A204.1 (cell line): ENCODE data around the gene SRMS.

Experiments used
- FAIRE-seq: peaks from 2 replicates; lab custom pipeline; 2012; peaks lifted over from hg19 to GRCh38; lab: Jason Lieb, UNC

Gene SRMS

GRCh38 chr20:63500151-63500901 lies 47.2 kb downstream of the SRMS start:
- no peak for FAIRE-seq

- FAIRE-seq = no peak
Observed at GRCh38 chr20:63499338-63499969, 48.1 kb downstream of the SRMS start.

GRCh38 chr20:63498960-63499337 lies 48.6 kb downstream of the SRMS start, which contains the start of gene EEF1A2:
EEF1A2 (minus strand) TSS chr20:63499083; CDS start chr20:63497763, 1,320 bp downstream.
- FAIRE-seq = no peak

- no peak for FAIRE-seq
Observed at GRCh38 chr20:63497946-63498935, 49.3 kb downstream of the SRMS start.

GRCh38 chr20:63497138-63497945 lies 50.2 kb downstream of the SRMS start:
- no peak for FAIRE-seq

- FAIRE-seq = no peak
Observed at GRCh38 chr20:63496596-63497120, 50.9 kb downstream of the SRMS start.

- FAIRE-seq = no peak
Observed at GRCh38 chr20:63495741-63496595, 51.6 kb downstream of the SRMS start.

GRCh38 chr20:63495167-63495720 lies 52.3 kb downstream of the SRMS start:
- FAIRE-seq = no peak

GRCh38 chr20:63494420-63495166 lies 53.0 kb downstream of the SRMS start:
- FAIRE-seq = no peak

GRCh38 chr20:63494084-63494419 lies 53.5 kb downstream of the SRMS start:
- no peak for FAIRE-seq

GRCh38 chr20:63493563-63494020 lies 54.0 kb downstream of the SRMS start:
- FAIRE-seq = no peak

- FAIRE-seq = no peak
Observed at GRCh38 chr20:63492982-63493381, 54.6 kb downstream of the SRMS start.

- FAIRE-seq = no peak
Observed at GRCh38 chr20:63492518-63492917, 55.0 kb downstream of the SRMS start.

GRCh38 chr20:63491635-63492230 lies 55.8 kb downstream of the SRMS start:
- FAIRE-seq = no peak

- FAIRE-seq = no peak
Observed at GRCh38 chr20:63491078-63491477, 56.5 kb downstream of the SRMS start.
